GM20000 (cell line): ENCODE measurements around the gene DDT.
"Not testable (repeated sequence)": the region's sequence is repeated elsewhere in the genome, so short reads cannot be mapped to it uniquely, and the experiment has no call there.

ENCODE experiments used
- DNase-seq: peaks from one replicate; pipeline ENCODE4 v3.0.0; 2012; ENCODE audit warnings: low spot score
- CTCF ChIP-seq: IDR thresholded peaks from 2 replicates; pipeline ENCODE4 v1.5.1; 2012; ENCODE audit warnings: mild to moderate bottlenecking, control low read depth; ENCODE audit errors: extremely low read depth, missing control alignments

DDT gene

DNA sequence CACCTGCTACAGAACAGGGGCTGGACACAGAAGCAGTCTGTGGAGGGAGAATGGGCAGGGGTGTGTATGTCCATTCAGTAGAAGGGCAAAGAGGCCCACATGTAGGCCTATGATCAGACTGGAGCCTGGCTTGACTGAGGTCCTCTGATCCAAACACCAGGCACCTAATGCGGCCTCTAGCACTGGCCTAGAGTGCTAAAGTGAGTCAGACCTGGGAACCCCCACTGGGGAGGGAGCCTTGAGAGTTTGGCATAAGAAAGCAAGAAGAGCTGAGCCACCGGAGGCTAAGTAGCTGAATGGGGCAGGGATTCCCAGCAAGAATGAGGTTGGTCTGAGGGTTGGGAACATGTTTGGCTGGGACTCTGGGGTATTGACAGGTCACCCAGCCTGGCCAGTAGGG is 22.9 kb downstream of the DDT start:
- DNase-seq, result not testable (repeated sequence)

- not testable (repeated sequence) for DNase-seq
Measured at GRCh38 chr22:23949764-23950163, 24.5 kb downstream of the DDT start.

DNA sequence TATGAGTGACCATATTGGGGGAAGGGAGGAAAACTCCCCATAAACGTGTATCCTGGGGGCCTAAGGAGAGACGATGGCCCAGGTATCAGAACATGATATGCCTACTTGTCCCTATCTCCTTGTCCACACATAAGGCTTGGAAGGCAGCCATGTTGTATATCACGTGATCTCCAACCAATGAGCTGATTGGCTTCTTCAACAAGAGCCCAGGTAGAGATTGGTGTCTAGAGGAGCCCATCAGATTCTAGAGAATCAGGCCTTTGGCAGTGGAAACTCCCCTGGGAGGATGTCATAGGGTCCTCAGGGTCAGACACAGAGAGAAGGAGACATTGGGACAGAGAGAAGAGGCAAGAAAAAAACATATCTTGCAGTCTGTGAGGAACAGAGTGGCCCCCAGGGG is 26.9 kb downstream of the DDT start:
- not testable (repeated sequence) for DNase-seq

DNA sequence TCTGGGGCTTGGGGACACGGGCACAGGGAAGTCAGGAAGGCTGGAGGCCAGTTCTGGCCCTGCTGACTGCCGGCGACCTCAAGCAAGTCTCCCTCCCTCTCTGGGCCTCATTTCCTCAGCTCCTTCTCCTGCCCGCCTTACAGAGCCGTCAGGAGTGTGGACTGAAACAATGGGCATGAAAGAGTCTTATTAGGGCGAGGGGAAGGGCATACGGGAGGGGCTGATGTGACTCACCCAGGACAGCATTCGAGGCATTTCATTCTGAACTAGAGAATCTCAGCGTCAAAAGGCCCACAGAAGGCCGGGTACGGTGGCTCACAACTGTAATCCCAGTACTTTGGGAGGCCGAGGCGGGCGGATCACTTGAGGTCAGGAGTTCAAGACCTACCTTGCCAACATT is 34.1 kb downstream of the DDT start:
- not testable (repeated sequence) for DNase-seq

DNA sequence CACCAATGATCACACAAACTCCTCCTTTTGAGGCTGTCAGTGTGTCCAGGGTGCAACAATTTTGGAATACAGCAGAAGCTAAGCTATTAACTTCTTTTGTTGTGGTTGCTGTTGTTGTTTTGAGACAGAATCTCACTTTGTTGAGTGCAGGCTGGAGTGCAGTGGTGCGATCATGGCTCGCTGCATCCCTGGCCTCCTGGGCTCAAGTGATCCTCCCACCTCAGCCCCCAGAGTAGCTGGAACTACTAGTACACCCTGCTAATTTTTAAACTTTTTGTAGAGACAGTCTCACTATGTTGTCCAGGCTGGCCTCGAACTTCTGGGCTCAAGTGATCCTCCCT is 35.3 kb downstream of the DDT start:
- DNase-seq, result no peak
- no peak for TF ChIP-seq CTCF

DNA sequence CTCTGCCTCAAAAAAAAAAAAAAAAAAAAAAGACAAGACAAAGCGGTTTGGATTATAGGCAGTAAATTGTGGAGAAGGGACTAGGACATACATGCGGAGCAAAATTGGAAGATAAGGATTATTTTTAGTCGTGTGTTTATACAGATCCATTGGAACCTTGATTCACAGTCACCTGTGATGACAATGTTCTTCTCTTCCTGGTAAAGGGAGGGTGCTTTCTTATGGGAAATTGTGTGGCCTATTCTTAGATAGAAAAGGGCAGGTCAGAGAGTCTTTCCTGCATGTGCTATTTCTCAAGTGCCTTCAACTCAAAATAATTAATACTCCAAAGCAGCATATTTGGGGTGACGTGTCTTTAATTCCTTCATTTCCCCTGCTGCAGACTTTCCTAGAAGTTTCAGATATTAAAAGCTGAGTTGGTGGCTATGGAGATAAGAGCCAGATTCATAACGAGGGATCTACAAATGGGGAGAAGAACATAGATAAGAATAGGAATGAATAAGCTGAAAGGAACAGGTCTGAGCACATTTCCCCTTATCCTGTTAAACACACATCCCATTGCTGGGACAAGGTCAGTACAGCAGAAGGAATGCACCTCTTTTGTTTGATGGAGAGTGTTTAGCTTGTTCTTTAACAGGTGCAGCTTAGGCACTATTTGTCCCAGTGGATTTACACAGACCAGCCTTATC is 35.8 kb downstream of the DDT start:
- DNase-seq, result no peak
- no peak for TF ChIP-seq CTCF

DNA sequence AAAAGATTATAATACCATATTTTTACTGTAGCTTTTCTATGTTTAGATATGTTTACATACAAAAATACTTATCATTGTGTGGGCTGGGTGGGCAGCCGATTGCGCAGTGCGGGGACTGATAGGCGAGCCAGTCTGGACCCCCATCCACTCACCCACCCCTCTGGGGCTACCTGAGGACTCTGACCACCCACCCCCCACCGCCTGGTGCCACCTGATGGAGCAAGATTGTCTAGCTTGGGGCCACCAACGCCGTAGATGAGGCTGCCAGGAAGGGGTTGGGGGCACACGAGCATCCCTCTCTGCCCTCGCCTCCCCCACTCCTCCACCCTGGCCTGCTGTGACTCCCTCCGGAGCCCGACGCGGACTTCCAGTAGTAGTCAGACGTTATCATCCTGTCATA is 47.7 kb downstream of the DDT start:
- TF ChIP-seq CTCF, result no peak
- no peak for DNase-seq

DNA sequence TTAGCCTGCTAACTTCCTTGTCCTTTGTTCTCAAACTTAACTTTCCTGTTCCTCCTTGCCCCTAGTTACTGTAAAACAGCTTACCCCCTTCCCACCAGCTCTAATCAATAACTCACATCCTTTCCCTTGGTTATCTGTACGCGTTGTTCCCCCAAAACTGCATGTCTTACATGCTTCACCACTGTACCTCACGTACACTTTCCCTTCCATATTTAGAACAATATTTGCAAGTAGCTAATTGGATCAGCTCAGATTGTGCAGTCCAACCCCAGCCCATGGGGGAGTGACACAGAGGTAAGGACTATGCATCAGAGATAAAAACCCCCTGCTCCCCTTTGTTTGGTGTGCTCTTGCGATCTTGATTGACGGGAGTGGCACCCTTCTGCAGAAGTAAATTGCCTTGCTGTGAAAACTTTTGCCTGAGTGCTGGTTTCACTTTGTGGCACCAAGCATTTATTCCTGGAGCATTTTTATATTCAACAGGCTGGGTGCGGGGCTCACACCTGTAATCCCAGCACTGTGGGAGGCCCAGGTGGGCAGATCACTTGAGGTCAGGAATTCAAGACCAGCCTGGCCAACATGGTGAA is 49.1 kb downstream of the DDT start:
- no peak for TF ChIP-seq CTCF
- no peak for DNase-seq

- DNase-seq, result no peak
- no peak for TF ChIP-seq CTCF
Measured at GRCh38 chr22:23922921-23923320, 51.3 kb downstream of the DDT start.

DNA sequence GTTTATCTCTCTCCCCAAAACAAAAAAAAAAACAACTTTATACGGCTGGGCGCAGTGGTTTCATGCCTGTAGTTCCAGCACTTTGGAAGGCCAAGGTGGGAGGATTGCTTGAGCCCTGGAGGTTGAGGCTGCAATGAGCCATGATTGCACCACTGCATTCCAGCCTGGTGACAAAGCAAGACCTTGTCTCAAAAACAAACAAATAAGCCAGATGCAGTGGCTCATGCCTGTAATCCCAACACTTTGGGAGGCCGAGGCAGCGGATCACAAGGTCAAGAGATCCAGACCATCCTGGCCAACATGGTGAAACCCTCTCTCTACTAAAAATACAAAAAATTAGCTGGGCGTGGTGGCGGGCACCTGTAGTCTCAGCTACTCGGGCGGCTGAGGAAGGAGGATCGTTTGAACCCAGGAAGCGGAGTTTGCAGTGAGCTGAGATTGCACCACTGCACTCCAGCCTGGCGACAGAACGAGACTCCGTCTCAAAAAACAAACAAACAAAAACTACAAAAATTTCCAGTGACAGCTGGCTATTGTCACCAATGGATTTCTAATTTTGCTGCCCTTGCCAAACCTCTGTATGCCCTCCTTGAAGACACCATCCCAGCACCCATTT is 52.5 kb downstream of the DDT start:
- DNase-seq, result not testable (repeated sequence)
